SK-N-MC (cell line): ENCODE measurements around the gene AGPAT3.

Experiments used
- EZH2 ChIP-seq: fragments of 200-600 bp; sonication (generic); IDR thresholded peaks from one replicate; pipeline ENCODE4 v1.6.1; 2017; ENCODE audit warnings: antibody characterized with exemption
- POLR2AphosphoS5 ChIP-seq: IDR thresholded peaks from 2 replicates; pipeline ENCODE4 v1.6.1; 2012; ENCODE audit warnings: mild to moderate bottlenecking, low read depth, low read length, borderline replicate concordance

GRCh38 chr21:43927591-43928221, 62.7 kb downstream of the AGPAT3 start:
- TF ChIP-seq EZH2 (no peak), POLR2AphosphoS5 (no peak)
